ENCODE measurements around the gene CERT1. TPM values are rescaled to one million over a fixed set of nuclear protein-coding genes. Genes with fewer than 3 reads are reported as not detected.

Gene CERT1
- polyA plus RNA-seq, 1 of the 3 experiments (the other 2 are of a cell fraction): 4.5 TPM

DNA sequence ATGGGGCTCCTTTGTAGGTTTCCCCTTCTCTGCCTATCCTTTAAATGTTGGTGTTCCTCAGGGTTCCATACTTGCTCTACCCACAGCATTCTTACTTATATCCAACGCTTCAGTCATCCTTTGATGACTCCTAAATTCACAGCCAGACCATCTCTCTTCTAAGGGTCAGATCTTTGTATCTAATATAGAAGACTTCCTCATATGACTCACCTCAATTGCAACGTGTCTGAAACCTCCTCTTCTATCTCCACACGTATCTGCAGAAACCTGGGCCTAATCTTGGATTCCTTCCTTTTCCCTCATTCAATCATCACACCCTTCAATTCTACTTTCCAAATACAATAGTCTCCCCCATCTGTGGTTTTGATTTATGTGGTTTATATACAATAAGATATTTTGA, 106.1 kb downstream of the CERT1 start:
- no peaks in the 10 kb centered on the region for H3K9me2 ChIP-seq
- WGBS (ENCODE audit: low lambda C conversion rate): 68% methylated on average over 3 of the region's 3 CpGs
- no peaks in the 10 kb centered on the region for H3F3A ChIP-seq (replicated peaks; ENCODE audit: insufficient read depth)
- CTCF ChIA-PET: no interaction called here
- no peak for TF ChIP-seq MAX (IDR thresholded peaks at IDR 0.05; ENCODE audit: low read depth)
- POLR2A ChIA-PET: no interaction called here
- no peaks in the 10 kb centered on the region for H3K4me1 ChIP-seq (ENCODE audit: control insufficient read depth in 1 of 2, insufficient read depth in 2 of 2, low read depth in 1 of 2, low read length in 1 of 2)
- H3K27ac ChIP-seq (ENCODE audit: low read depth in 2 of 2, low read length in 1 of 2): no peak overlapping the region
- H3K79me2 ChIP-seq (ENCODE audit: insufficient read depth): no peaks in the 10 kb centered on the region
- no peak overlapping the region for H3K4me2 ChIP-seq
- no peaks in the 10 kb centered on the region for H4K20me1 ChIP-seq (ENCODE audit: insufficient read depth)
- no peak for DNase-seq
- peaks cover 9 to 21% of the 10 kb centered on the region in 2 experiments for H3K36me3 ChIP-seq (replicated peaks in 1 of 2; ENCODE audit: control insufficient read depth in 1 of 2, insufficient read depth in 2 of 2, low read length in 1 of 2)
- H3K9me3 ChIP-seq: no peaks in the 10 kb centered on the region
- H3K27me3 ChIP-seq (ENCODE audit: insufficient read depth): no peaks in the 10 kb centered on the region
- H2AFZ ChIP-seq (ENCODE audit: low read depth): no peak overlapping the region
- no peak overlapping the region for H3K4me3 ChIP-seq (ENCODE audit: low read depth in 2 of 2, low read length in 1 of 2)
- no peak overlapping the region for H3K9ac ChIP-seq

GRCh38 chr5:75395277-75395676, 116.2 kb downstream of the CERT1 start:
- Histone ChIP-seq H3K9me3 (no peaks in the 10 kb centered on the region), H3K79me2 (ENCODE audit: insufficient read depth) (no peaks in the 10 kb centered on the region), H3K9ac (no peak overlapping the region), H3K9me2 (no peaks in the 10 kb centered on the region), H4K20me1 (ENCODE audit: insufficient read depth) (no peaks in the 10 kb centered on the region), H2AFZ (ENCODE audit: low read depth) (no peak overlapping the region), H3K4me1 (ENCODE audit: control insufficient read depth in 1 of 2, insufficient read depth in 2 of 2, low read depth in 1 of 2, low read length in 1 of 2) (no peaks in the 10 kb centered on the region), H3K27ac (ENCODE audit: low read depth in 2 of 2, low read length in 1 of 2) (no peak overlapping the region), H3K27me3 (ENCODE audit: insufficient read depth) (no peaks in the 10 kb centered on the region), H3K4me2 (no peak overlapping the region), H3K36me3 (replicated peaks in 1 of 2; ENCODE audit: control insufficient read depth in 1 of 2, insufficient read depth in 2 of 2, low read length in 1 of 2) (peaks cover 14 to 31% of the 10 kb centered on the region in 2 experiments), H3K4me3 (ENCODE audit: low read depth in 2 of 2, low read length in 1 of 2) (no peak overlapping the region), H3F3A (replicated peaks; ENCODE audit: insufficient read depth) (no peaks in the 10 kb centered on the region)
- TF ChIP-seq JUND (IDR thresholded peaks at IDR 0.05) (no peak), IRF3 (IDR thresholded peaks at IDR 0.05; ENCODE audit: low read depth, low read length) (no peak), SMC3 (IDR thresholded peaks at IDR 0.05; ENCODE audit: low read depth, low read length) (no peak), YY1 (IDR thresholded peaks at IDR 0.05; ENCODE audit: low read depth) (no peak), GATA2 (CRISPR knock-in tag; IDR thresholded peaks at IDR 0.05) (no peak), TCF12 (IDR thresholded peaks at IDR 0.05) (no peak), CTCF (IDR thresholded peaks at IDR 0.05) (no peak)
- TF ChIP-seq, protein P1, sequence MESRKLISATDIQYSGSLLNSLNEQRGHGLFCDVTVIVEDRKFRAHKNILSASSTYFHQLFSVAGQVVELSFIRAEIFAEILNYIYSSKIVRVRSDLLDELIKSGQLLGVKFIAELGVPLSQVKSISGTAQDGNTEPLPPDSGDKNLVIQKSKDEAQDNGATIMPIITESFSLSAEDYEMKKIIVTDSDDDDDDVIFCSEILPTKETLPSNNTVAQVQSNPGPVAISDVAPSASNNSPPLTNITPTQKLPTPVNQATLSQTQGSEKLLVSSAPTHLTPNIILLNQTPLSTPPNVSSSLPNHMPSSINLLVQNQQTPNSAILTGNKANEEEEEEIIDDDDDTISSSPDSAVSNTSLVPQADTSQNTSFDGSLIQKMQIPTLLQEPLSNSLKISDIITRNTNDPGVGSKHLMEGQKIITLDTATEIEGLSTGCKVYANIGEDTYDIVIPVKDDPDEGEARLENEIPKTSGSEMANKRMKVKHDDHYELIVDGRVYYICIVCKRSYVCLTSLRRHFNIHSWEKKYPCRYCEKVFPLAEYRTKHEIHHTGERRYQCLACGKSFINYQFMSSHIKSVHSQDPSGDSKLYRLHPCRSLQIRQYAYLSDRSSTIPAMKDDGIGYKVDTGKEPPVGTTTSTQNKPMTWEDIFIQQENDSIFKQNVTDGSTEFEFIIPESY (IDR thresholded peaks at IDR 0.05; ENCODE audit: borderline replicate concordance, low read depth): no peak
- no peak for DNase-seq
- WGBS (ENCODE audit: low lambda C conversion rate): 98% methylated on average over 3 of the region's 3 CpGs
- ChIA-PET CTCF (no interaction called here), POLR2A (no interaction called here)

All from SK-N-SH (cell line).